Upper lobe of right lung (tissue), 1 donor: ENCODE data around the gene DOCK10. TPM values are rescaled to one million over a fixed set of nuclear protein-coding genes. Genes with fewer than 3 reads are reported as not detected.

Source experiments
- ATAC-seq: fragments of 200-7000 bp; cut with Tn5 transposase; one replicate; pipeline ENCODE4 v1.9.1; 2020; ENCODE audit warnings: mild to moderate bottlenecking, moderate library complexity
- DNase-seq: peaks from one replicate; pipeline ENCODE4 v3.0.0-alpha.2; 2020
- H3K27ac ChIP-seq: fragments of 200-600 bp; one replicate; pipeline ENCODE4 v1.8.0; 2022
- H3K27me3 ChIP-seq: fragments of 200-600 bp; one replicate; pipeline ENCODE4 v1.8.0; 2022; ENCODE audit warnings: mild to moderate bottlenecking
- H3K36me3 ChIP-seq: fragments of 200-600 bp; one replicate; pipeline ENCODE4 v1.8.0; 2022
- H3K4me1 ChIP-seq: fragments of 200-600 bp; one replicate; pipeline ENCODE4 v1.8.0; 2022
- H3K4me3 ChIP-seq: fragments of 200-600 bp; one replicate; pipeline ENCODE4 v1.8.0; 2022; ENCODE audit warnings: mild to moderate bottlenecking
- H3K9me3 ChIP-seq: fragments of 200-600 bp; one replicate; pipeline ENCODE4 v1.8.0; 2022
- CTCF ChIP-seq: fragments of 200-600 bp; IDR thresholded peaks from one replicate; pipeline ENCODE4 v1.8.0; 2022; ENCODE audit warnings: antibody characterized with exemption
- intact Hi-C: fragments of 100-400 bp; cut with DNase I; formaldehyde crosslinking; loops from one replicate; pipeline ENCODE4 v1.11.0; 2022
- total RNA-seq: library from RNA; stranded (reverse); fragmentation: NEBNext Ultra II Directional; extraction: Animal tissue kit (Norgen Biotek cat#: 25700); gene quantifications from one replicate; pipeline ENCODE4 v1.2.1, GENCODE V29; 2021
- donor health status: DM: no; HTN: yes; CAD: no; lungs with severe emphysema.

DOCK10 gene
- total RNA-seq, 1 donor from 2014 or later: 35.8 TPM

DNA sequence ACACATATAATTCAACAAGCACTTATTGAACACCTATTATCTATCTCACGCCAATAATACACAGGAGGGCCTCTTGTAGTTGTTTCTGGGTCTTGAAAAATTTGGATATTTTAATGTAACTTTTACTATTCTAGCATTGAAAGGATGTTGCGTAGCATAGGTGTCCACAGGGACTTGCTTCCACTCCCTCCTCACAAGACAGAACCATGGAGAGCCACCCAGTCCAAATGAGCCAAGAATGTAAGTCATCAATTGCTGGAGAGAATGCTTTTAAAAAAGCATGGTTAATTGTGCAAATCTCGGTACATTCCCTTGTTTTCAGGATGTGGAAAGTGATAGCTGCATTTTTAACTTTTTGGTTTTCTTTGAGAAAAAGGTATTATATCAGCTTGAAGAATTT, 46.8 kb downstream of the DOCK10 start:
- H3K27ac ChIP-seq: no peak overlapping the region
- DNase-seq (no peak), ATAC-seq (no peak)
- TF ChIP-seq CTCF: no peak
- no peaks in the 10 kb centered on the region for H3K27me3 ChIP-seq
- no peaks in the 10 kb centered on the region for H3K9me3 ChIP-seq
- intact Hi-C loops: no loop called here
- no peak overlapping the region for H3K4me3 ChIP-seq
- H3K4me1 ChIP-seq: no peaks in the 10 kb centered on the region
- no peaks in the 10 kb centered on the region for H3K36me3 ChIP-seq

GRCh38 chr2:224994242-224994823, 47.9 kb downstream of the DOCK10 start:
- TF ChIP-seq CTCF: no peak
- Histone ChIP-seq H3K4me3 (no peak overlapping the region), H3K36me3 (no peaks in the 10 kb centered on the region), H3K27ac (no peak overlapping the region), H3K9me3 (no peaks in the 10 kb centered on the region), H3K27me3 (no peaks in the 10 kb centered on the region), H3K4me1 (no peaks in the 10 kb centered on the region)
- intact Hi-C loops: no loop called here
- DNase-seq (no peak), ATAC-seq (no peak)

GRCh38 chr2:224990710-224991109, 51.6 kb downstream of the DOCK10 start:
- ATAC-seq (no peak), DNase-seq (no peak)
- no peak overlapping the region for H3K4me3 ChIP-seq
- H3K9me3 ChIP-seq: no peaks in the 10 kb centered on the region
- TF ChIP-seq CTCF: no peak
- intact Hi-C loops: no loop called here
- H3K4me1 ChIP-seq: no peaks in the 10 kb centered on the region
- no peaks in the 10 kb centered on the region for H3K36me3 ChIP-seq
- no peak overlapping the region for H3K27ac ChIP-seq
- no peaks in the 10 kb centered on the region for H3K27me3 ChIP-seq

- no peaks in the 10 kb centered on the region for H3K36me3 ChIP-seq
- ATAC-seq (no peak), DNase-seq (no peak)
- H3K4me1 ChIP-seq: peaks cover 7% of the 10 kb centered on the region
- no peak overlapping the region for H3K27ac ChIP-seq
- no peaks in the 10 kb centered on the region for H3K9me3 ChIP-seq
- no peaks in the 10 kb centered on the region for H3K27me3 ChIP-seq
- intact Hi-C loops: no loop called here
- H3K4me3 ChIP-seq: no peak overlapping the region
- no peak for TF ChIP-seq CTCF
These were observed 54.5 kb downstream of the DOCK10 start for GRCh38 chr2:224987733-224988132.

GRCh38 chr2:224986477-224986876, 55.8 kb downstream of the DOCK10 start:
- no peaks in the 10 kb centered on the region for H3K9me3 ChIP-seq
- H3K4me3 ChIP-seq: no peak overlapping the region
- no peaks in the 10 kb centered on the region for H3K36me3 ChIP-seq
- peaks cover 7% of the 10 kb centered on the region for H3K4me1 ChIP-seq
- no peak for DNase-seq
- H3K27ac ChIP-seq: no peak overlapping the region
- ATAC-seq: no peak
- no peaks in the 10 kb centered on the region for H3K27me3 ChIP-seq
- TF ChIP-seq CTCF: no peak
- intact Hi-C loops: no loop called here

GRCh38 chr2:224984637-224985036, 57.6 kb downstream of the DOCK10 start:
- no peaks in the 10 kb centered on the region for H3K9me3 ChIP-seq
- ATAC-seq (no peak), DNase-seq (no peak)
- H3K36me3 ChIP-seq: no peaks in the 10 kb centered on the region
- TF ChIP-seq CTCF: no peak
- H3K4me3 ChIP-seq: no peak overlapping the region
- intact Hi-C loops: no loop called here
- peaks cover 7% of the 10 kb centered on the region for H3K4me1 ChIP-seq
- H3K27me3 ChIP-seq: no peaks in the 10 kb centered on the region
- peak overlapping the region; percentile 39 for H3K27ac ChIP-seq
